Fibroblast of the aortic adventitia (primary cell): ENCODE data around the gene PRR18. TPM values are rescaled to one million over a fixed set of nuclear protein-coding genes. Genes with fewer than 3 reads are reported as not detected.

Experiments used
- DNase-seq: peaks from one replicate; pipeline ENCODE4 v3.0.0-alpha.2; 2010; ENCODE audit warnings: low read depth
- H3K4me3 ChIP-seq: 2 replicates; pipeline ENCODE4 v1.5.1; 2011; ENCODE audit warnings: low read depth, mild to moderate bottlenecking, control low read depth, low read length, moderate library complexity
- CTCF ChIP-seq: IDR thresholded peaks from 2 replicates; pipeline ENCODE4 v1.5.1; 2011; ENCODE audit warnings: mild to moderate bottlenecking, low read length, control low read depth, inconsistent platforms; ENCODE audit not compliant: insufficient read depth
- total RNA-seq: library from RNA; depleted of rRNA; stranded (reverse); fragments of >200 nt; gene quantifications from 2 replicates; pipeline ENCODE4 v1.2.3, GENCODE V29; 2012; ENCODE audit warnings: low replicate concordance

Gene PRR18
- total RNA-seq, 1 donor: not detected

DNA sequence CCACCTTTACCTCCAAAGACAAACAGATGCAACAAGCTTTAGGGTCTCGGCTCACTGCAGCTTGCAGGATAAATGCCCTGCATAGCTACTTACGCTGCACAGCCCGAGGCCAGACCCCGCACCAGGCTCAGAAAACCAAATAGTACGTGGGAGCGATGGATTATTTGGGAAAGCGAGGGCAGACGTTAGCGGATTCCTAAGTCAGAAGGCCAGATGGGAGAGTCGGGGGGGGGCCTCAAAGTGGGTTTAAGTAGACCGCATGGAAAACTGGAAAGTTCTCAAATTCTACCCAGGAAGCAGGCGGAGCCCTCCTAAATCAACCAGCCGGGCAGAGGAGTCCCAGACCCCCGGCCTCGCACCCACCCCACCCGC, 33.8 kb upstream of the PRR18 start:
- DNase-seq: peak; percentile 23
- H3K4me3 ChIP-seq: peak overlapping the region; percentile 99
- no peak for TF ChIP-seq CTCF

DNA sequence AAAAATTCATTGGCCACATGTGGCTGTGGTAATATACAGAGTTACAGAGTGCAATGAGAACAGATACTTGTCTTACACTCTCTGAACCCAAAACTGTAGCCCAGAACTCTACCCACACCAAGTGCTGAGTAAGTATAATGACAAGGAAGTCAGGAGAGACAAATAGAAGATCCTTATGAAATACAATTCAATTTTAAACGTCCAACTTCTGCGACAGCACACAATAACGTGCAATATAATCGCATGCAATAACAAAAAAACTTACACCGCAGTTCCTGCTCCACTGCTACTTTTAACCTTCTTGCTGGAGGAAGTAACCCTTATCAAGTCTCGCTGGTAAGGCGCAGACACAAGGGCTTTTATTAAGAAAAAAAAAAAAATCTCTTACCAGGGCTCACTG, 33.3 kb upstream of the PRR18 start:
- peak; percentile 11 for DNase-seq
- TF ChIP-seq CTCF: no peak
- peak overlapping the region; percentile 99 for H3K4me3 ChIP-seq

- DNase-seq: no peak
- H3K4me3 ChIP-seq: no peak overlapping the region
- no peak for TF ChIP-seq CTCF
Measured at GRCh38 chr6:166338854-166339253, 30.7 kb upstream of the PRR18 start.

- TF ChIP-seq CTCF: no peak
- DNase-seq: no peak
- H3K4me3 ChIP-seq: no peak overlapping the region
Measured at GRCh38 chr6:166336847-166337246, 28.7 kb upstream of the PRR18 start.

DNA sequence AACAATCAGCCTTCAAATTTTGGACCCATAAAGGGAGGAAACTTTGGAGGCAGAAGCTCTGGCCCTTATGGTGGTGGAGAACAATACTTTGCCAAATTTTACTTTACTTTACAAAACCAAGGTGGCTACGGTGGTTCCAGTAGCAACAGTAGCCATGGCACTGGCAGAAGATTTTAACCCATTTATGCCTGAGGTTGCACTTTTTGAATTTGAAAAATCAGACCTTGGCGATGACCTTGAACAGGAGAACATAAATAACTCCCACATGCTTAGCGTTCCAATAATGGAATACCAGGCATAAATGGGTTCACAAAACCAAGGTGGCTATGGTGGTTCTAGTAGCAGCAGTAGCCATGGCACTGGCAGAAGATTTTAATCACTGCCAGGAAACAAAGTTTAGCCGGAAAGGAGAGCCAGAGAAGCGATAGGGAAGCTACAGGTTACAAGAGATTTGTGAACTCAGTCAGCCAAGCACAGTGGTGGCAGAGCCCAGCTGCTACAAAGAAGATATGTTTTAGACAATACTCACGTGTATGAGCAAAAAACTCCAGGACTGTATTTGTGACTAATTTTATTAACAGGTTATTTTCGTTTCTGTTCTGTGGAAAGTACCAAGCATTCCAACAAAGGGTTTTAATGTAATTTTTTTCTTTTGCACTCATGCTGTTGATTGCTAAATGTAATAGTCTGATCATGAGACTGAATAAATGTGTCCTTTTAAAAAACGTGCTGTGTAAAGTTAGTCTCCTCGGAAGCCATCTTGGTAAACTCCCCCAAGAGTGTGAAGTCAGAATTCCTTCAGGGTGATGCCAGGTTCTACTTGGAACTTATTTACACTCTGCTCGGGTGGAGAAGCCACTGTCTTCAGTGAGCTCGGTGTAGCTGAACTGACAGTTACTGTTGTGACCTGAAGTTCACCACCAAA, 27.4 kb upstream of the PRR18 start:
- TF ChIP-seq CTCF: no peak
- H3K4me3 ChIP-seq: no peak overlapping the region
- no peak for DNase-seq

DNA sequence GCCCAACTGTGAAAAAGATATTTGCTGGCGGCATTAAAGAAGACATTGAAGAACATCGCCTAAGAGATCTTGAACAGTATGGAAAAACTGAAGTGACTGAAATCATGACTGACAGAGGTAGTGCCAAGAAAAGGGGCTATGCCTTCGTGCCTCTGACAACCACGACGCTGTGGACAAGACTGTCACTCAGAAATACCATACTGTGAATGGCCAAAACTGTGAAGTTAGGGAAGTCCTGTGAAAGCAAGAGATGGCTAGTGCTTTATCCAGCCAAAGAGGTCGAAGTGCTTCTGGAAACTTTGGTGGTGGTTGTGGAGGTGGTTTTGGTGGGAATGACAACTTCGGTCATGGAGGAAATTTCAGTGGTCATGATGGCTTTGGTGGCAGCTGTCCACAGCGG, 26.7 kb upstream of the PRR18 start:
- no peak for DNase-seq
- H3K4me3 ChIP-seq: no peak overlapping the region
- no peak for TF ChIP-seq CTCF
